DND-41 (cell line): ENCODE results near the gene C6orf15.

ENCODE experiments used
- CTCF ChIP-seq: IDR thresholded peaks from 2 replicates; pipeline ENCODE4 v1.5.1; 2012; ENCODE audit warnings: borderline replicate concordance, low read length, moderate library complexity, mild to moderate bottlenecking; ENCODE audit not compliant: poor library complexity, severe bottlenecking; ENCODE audit errors: extremely low read depth
- EZH2 ChIP-seq: IDR thresholded peaks from 3 replicates; pipeline ENCODE4 v1.6.1; 2012; ENCODE audit warnings: borderline replicate concordance, low read depth, mild to moderate bottlenecking, moderate library complexity, low read length, inconsistent platforms; ENCODE audit not compliant: severe bottlenecking

DNA sequence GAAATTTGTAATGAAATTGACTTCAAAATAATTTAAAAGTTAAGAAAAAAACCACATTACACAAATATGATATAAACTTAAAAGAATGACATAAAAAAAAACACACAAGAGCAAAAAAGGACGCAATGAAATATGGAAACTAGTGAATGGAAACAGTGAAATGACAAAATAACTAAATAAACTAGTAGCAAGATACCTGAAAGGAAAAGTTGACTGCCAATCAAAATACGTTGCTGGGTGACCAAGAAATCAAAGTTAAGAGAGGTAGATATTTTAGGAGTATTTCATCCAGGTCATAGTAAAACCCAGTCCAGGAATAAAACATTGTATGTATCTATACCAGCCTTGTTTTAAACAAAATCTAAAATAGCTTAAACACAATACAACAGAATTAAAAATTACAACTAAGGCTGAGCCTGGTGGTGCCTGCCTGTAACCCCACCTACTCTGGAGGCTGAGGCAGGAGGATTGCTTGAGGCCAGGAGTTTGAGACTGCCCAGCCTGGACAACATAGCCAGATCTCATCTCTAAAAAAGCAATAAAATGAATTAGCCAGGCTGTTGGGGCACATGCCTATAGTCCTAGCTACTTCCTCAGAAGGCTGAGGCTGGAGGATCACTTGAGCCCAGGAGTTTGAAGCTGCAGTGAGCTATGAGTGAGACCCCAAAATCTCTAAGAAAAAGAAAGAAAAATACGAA lies 22.0 kb downstream of the C6orf15 start:
- TF ChIP-seq CTCF (no peak), EZH2 (no peak)
